H7 (cell line): ENCODE measurements around the gene LRRC61. TPM values are rescaled to one million over a fixed set of nuclear protein-coding genes. Genes with fewer than 3 reads are reported as not detected.
"Not testable (repeated sequence)": the region's sequence is repeated elsewhere in the genome, so short reads cannot be mapped to it uniquely, and the experiment has no call there.

Source experiments
- DNase-seq: peaks from one replicate; pipeline ENCODE4 v3.0.0; 2012
- H3K27me3 ChIP-seq: 2 replicates; pipeline ENCODE4 v1.6.0; 2011; ENCODE audit warnings: mild to moderate bottlenecking, low read length; ENCODE audit not compliant: control insufficient read depth, insufficient read depth
- H3K36me3 ChIP-seq: replicated peaks from 2 replicates; pipeline ENCODE4 v1.5.1; 2011; ENCODE audit warnings: low read length; ENCODE audit not compliant: control insufficient read depth, insufficient read depth
- H3K4me3 ChIP-seq: 2 replicates; pipeline ENCODE4 v1.5.1; 2011; ENCODE audit warnings: low read depth, mild to moderate bottlenecking, control low read depth, low read length, moderate library complexity; ENCODE audit not compliant: insufficient read depth
- total RNA-seq: library from RNA; depleted of rRNA; stranded (reverse); fragments of >200 nt; shearing (Covaris generic); gene quantifications from 2 replicates; pipeline ENCODE4 v1.2.3, GENCODE V29; 2014

Gene LRRC61
- total RNA-seq, 1 experiment from 2014 or later: 39.4 TPM

DNA sequence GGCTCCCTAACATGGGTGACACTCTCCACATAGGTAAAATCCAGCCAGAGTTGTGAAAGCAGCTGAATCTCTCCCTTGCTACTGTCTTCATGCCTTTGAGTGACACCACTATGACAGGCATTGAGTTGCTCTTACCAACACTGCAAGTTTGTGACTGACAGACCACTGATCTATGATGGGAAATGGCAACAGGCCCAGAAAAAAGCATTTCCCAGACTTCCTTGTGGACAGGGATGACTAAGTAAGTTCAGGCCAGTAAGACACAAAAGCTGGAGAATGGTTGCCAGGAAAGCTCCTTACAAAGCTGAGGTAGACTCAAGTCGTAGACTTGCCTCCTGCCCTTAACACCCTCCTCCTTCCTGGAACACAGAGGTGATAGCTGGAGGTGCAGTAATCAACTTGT, 20.2 kb upstream of the LRRC61 start:
- H3K4me3 ChIP-seq, H3K36me3 ChIP-seq, DNase-seq, H3K27me3 ChIP-seq: not testable (repeated sequence)

GRCh38 chr7:150304499-150305258, 18.5 kb upstream of the LRRC61 start:
- H3K4me3 ChIP-seq, H3K36me3 ChIP-seq, DNase-seq, H3K27me3 ChIP-seq: not testable (repeated sequence)

DNA sequence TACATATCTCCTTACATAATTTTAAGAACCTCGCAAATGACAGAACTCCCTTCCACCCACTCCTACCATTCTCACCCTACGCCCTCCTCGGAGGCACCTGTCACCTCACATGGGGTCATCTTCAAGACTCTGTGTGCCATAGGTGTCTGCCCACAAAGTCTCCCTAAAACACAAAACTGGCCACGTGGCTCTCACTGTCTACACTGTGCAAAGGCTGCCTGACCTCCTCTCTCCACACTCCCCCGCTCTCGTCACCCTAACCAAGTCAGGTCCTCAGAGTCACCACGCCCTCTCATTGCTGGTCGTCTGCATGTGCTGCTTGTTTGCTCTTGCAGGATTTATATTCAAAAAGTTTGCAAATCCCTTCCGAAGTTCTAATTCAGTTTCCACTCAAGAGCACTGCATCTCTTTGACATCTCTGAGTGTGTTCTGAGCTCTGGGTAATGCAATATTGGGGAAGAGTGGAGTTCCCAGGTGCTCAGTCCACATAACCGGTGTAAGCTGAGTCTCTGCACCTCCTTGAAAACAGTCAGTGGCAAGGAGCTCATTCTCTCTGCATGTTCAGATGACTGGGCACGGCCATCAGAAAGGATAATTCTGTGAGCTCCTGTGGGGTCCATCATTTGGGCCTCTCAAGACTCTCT, 17.8 kb upstream of the LRRC61 start:
- not testable (repeated sequence) for H3K36me3 ChIP-seq, H3K4me3 ChIP-seq, DNase-seq
- H3K27me3 ChIP-seq: peaks cover 12% of the 10 kb centered on the region

- H3K36me3 ChIP-seq, DNase-seq, H3K4me3 ChIP-seq: not testable (repeated sequence)
- peaks cover 16% of the 10 kb centered on the region for H3K27me3 ChIP-seq
Measured at GRCh38 chr7:150305903-150306284, 17.3 kb upstream of the LRRC61 start.

- not testable (repeated sequence) for DNase-seq
Measured at GRCh38 chr7:150306377-150306776, 16.8 kb upstream of the LRRC61 start.

DNA sequence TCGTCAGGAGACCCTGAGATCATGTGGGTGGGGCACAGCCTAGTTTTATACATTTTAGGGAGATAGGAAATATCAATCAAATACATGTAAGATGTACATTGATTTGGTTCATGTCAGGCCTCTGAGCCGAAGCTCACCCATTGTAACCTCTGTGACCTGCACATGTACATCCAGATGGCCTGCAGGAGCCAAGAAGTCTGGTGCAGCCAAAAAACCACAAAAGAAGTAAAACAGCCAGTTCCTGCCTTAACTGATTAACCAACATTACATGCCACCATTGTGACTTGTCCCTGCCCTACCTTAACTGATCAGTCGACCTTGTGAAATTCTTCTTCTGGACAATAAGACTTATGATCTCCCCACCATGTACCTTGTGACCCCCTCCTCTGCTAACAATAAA, 16.0 kb upstream of the LRRC61 start:
- Histone ChIP-seq H3K4me3 (no peak overlapping the region), H3K27me3 (peaks cover 24% of the 10 kb centered on the region), H3K36me3 (no peaks in the 10 kb centered on the region)
- no peak for DNase-seq

More at GRCh38 chr7:150306377-150306776, 16.8 kb upstream of the LRRC61 start:
- not testable (repeated sequence) for H3K4me3 ChIP-seq, H3K36me3 ChIP-seq
- H3K27me3 ChIP-seq: peaks cover 20% of the 10 kb centered on the region

DNA sequence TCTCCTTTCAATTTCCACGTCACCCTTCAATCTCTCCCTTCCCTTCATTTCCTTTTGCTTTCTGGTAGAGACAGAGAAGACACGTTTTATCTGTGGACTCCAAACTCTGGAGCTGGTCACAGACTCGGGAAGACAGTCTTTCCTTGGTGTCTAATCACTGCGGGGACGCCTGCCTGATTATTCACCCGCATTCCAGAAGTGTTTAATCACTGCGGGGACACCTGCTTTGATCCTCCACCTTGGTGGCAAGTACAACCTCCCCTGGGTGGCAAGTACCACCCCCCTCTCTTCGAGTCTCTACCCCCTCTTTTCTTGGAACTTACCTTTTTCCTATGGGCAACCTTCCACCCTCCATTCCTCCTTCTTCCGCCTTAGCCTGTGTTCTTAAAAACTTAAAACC, 15.3 kb upstream of the LRRC61 start:
- no peak for DNase-seq
- Histone ChIP-seq H3K4me3 (no peak overlapping the region), H3K36me3 (no peaks in the 10 kb centered on the region), H3K27me3 (peaks cover 24% of the 10 kb centered on the region)

DNA sequence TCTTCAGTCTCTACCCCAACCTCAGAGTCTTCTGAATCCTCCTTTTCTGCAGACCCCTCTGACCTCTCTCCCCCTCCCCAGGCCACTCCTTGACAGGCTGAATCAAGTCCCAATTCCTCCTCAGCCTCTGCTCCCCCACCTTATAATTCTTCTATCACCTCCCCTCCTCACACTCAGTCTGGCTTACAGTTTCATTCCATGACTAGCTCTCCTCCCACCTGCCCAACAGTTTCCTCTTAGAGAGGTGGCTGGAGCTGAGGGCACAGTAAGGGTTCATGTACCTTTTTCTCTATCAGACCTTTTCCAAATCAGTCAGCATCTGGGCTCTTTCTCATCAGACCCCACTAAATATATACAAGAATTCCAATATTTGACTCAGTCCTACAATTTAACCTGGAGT, 14.6 kb upstream of the LRRC61 start:
- no peak for DNase-seq
- Histone ChIP-seq H3K36me3 (no peaks in the 10 kb centered on the region), H3K27me3 (peaks cover 24% of the 10 kb centered on the region), H3K4me3 (no peak overlapping the region)

DNA sequence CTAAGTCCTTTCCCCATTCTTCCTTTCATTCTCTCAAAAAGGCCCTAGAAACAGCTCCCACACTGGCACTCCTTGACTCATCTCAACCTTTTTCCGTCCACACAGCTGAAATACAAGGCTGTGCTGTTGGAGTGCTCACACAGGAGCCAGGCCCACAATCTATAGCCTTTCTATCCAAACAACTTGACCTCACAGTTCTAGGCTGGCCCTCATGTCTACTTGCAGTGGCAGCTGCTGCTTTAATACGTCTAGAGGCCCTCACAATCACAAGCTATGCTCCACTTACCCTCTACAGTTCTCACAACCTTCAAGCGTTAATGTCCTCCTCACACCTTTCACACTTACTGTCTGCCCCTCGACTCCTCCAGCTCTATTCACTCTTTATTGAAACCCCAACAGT, 12.0 kb upstream of the LRRC61 start:
- Histone ChIP-seq H3K36me3 (no peaks in the 10 kb centered on the region), H3K27me3 (peaks cover 24% of the 10 kb centered on the region), H3K4me3 (no peak overlapping the region)
- no peak for DNase-seq

- Histone ChIP-seq H3K27me3 (peaks cover 24% of the 10 kb centered on the region), H3K36me3 (no peaks in the 10 kb centered on the region), H3K4me3 (no peak overlapping the region)
- no peak for DNase-seq
Measured at GRCh38 chr7:150311711-150312110, 11.4 kb upstream of the LRRC61 start.

DNA sequence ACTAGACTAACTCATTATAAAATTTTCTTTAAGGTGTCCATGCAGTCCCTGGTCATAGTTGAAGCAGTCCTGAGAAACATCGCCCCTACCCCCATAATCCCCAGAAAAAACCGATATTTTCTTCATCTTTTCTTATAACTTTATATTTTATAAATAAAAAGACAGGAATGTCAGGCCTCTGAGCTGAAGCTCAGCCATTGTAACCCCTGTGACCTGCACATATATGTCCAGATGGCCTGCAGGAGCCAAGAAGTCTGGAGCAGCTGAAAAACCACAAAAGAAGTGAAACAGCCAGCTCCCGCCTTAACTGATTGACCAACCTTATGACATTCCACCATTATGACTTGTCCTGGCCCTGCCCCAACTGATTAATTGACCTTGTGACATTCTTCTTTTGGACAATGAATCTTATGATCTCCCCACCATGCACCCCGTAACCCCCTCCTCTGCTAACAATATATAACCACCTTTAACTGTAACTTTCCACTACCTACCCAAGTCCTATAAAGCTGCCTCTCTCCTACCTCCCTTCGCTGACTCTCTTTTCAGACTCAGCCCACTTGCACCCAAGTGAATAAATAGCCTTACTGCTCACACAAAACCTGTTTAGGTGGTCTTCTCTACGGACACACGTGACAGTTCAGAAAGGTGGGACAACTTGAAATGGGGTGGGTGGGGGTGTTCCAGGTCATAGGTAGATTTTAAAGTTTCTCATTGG, 10.3 kb upstream of the LRRC61 start:
- H3K4me3 ChIP-seq, DNase-seq, H3K36me3 ChIP-seq: not testable (repeated sequence)
- peaks cover 19% of the 10 kb centered on the region for H3K27me3 ChIP-seq

GRCh38 chr7:150313367-150313809, 9.8 kb upstream of the LRRC61 start:
- Histone ChIP-seq H3K36me3 (no peaks in the 10 kb centered on the region), H3K4me3 (no peak overlapping the region), H3K27me3 (peaks cover 17% of the 10 kb centered on the region)
- DNase-seq: no peak

GRCh38 chr7:150313870-150314269, 9.3 kb upstream of the LRRC61 start:
- Histone ChIP-seq H3K4me3 (no peak overlapping the region), H3K27me3 (peaks cover 16% of the 10 kb centered on the region), H3K36me3 (no peaks in the 10 kb centered on the region)
- no peak for DNase-seq

- no peaks in the 10 kb centered on the region for H3K36me3 ChIP-seq
- no peak for DNase-seq
- peaks cover 14% of the 10 kb centered on the region for H3K27me3 ChIP-seq
- no peak overlapping the region for H3K4me3 ChIP-seq
Measured at GRCh38 chr7:150314639-150315239, 8.4 kb upstream of the LRRC61 start.
